Measurements from ENCODE around the gene IL21R. TPM values are rescaled to one million over a fixed set of nuclear protein-coding genes. Genes with fewer than 3 reads are reported as not detected.

The IL21R gene
- total and polyA plus RNA-seq, 10 of the 15 experiments (the other 5 are each of a cell fraction or from before 2014, with no cell fraction given) = 5.3 to 138 (median 82.5) TPM

GRCh38 chr16:27356794-27357193 lies 45.2 kb upstream of the IL21R start:
- no peaks in the 10 kb centered on the region for H3K27me3 ChIP-seq (replicated peaks in 1 of 2; ENCODE audit: control insufficient read depth in 2 of 2, insufficient read depth in 2 of 2, low read length in 1 of 2)
- no peaks in the 10 kb centered on the region; the same call in 2 of the 3 replicates for H3K9me3 ChIP-seq (replicated peaks; ENCODE audit: control insufficient read depth, insufficient read depth, low read length)
- H2AFZ ChIP-seq (ENCODE audit: control insufficient read depth, low read depth, low read length) = no peak overlapping the region
- ChIA-PET CTCF (interaction anchor here (1.1 to 3.7 kb wide), 4 partner anchors 9 to 178 kb away, joined by 3 to 35 read pairs (median 8); no protein-coding TSS in a partner anchor), POLR2A (interaction anchor here (1.5 kb wide), 1 partner anchor 9 kb away, joined by 8 read pairs; no protein-coding TSS in a partner anchor), RAD21 (ENCODE audit: unreplicated experiment) (interaction anchor here (0.6 to 2.6 kb wide), 6 partner anchors 11 to 177 kb away, joined by 3 to 7 read pairs (median 5); no protein-coding TSS in a partner anchor), SMC1A (ENCODE audit: uncharacterized antibody, unreplicated experiment) (interaction anchor here (0.8 to 1.8 kb wide), 5 partner anchors 12 to 178 kb away, joined by 3 to 4 read pairs (median 3); no protein-coding TSS in a partner anchor)
- H3K4me2 ChIP-seq (ENCODE audit: control insufficient read depth, insufficient read depth) = no peak overlapping the region
- DNase-seq (ENCODE audit: low read depth, low spot score) = no peak
- H3K9ac ChIP-seq (ENCODE audit: control insufficient read depth, insufficient read depth, low read length) = no peak overlapping the region
- no peak for ATAC-seq
- no peaks in the 10 kb centered on the region for H3K4me1 ChIP-seq (ENCODE audit: control insufficient read depth, insufficient read depth, low read length)
- no TSS peak for BruUV-seq (replicated peaks)
- in situ Hi-C loops (cut with MboI) = loop anchor here (25.0 kb wide), 1 partner anchor 1519 kb away; no protein-coding TSS in a partner anchor
- H3K27ac ChIP-seq (ENCODE audit: control insufficient read depth, insufficient read depth) = no peak overlapping the region
- 96% methylated on average over 4 of the region's 4 CpGs for WGBS (ENCODE audit: insufficient coverage, insufficient replicate concordance, low lambda C conversion rate, missing lambda C conversion rate)
- no peak for FAIRE-seq
- H3K4me3 ChIP-seq = no peak overlapping the region
- intact Hi-C loops (cut with micrococcal nuclease; ENCODE audit: unreplicated experiment) = no loop called here
- H3K36me3 ChIP-seq (ENCODE audit: control insufficient read depth in 2 of 2, insufficient read depth in 2 of 2, low read length in 1 of 2) = peaks cover 6 to 37% of the 10 kb centered on the region in 2 experiments; a peak in 3 of 4 replicates
- no peaks in the 10 kb centered on the region for H3K79me2 ChIP-seq (ENCODE audit: control insufficient read depth, insufficient read depth, low read length)
- no peaks in the 10 kb centered on the region for H4K20me1 ChIP-seq (ENCODE audit: control insufficient read depth, insufficient read depth)
- TF ChIP-seq BMI1 (IDR thresholded peaks at IDR 0.05; ENCODE audit: borderline replicate concordance) (no peak), KAT2A (conservative IDR thresholded peaks at IDR 0.05; ENCODE audit: control insufficient read depth, low read depth, low read length) (no peak), ZZZ3 (IDR thresholded peaks at IDR 0.05; ENCODE audit: control insufficient read depth, insufficient read length, low read depth) (no peak), POU2F2 (IDR thresholded peaks at IDR 0.05; ENCODE audit: borderline replicate concordance, low read depth, low read length) (no peak), IRF4 (IDR thresholded peaks at IDR 0.05; ENCODE audit: low read depth, low read length) (no peak), SUZ12 (IDR thresholded peaks at IDR 0.05; ENCODE audit: unreplicated experiment) (no peak), KLF5 (IDR thresholded peaks at IDR 0.05; ENCODE audit: partially characterized antibody) (no peak), YY1 (IDR thresholded peaks at IDR 0.05; ENCODE audit: low read depth, low read length) (no peak), NR2F1 (conservative IDR thresholded peaks at IDR 0.05) (no peak), RAD51 (IDR thresholded peaks at IDR 0.05) (no peak), NBN (IDR thresholded peaks at IDR 0.05) (no peak), EZH2 (IDR thresholded peaks at IDR 0.05; ENCODE audit: borderline replicate concordance, control insufficient read depth, low read depth, low read length) (no peak)
- TF ChIP-seq, protein P1, sequence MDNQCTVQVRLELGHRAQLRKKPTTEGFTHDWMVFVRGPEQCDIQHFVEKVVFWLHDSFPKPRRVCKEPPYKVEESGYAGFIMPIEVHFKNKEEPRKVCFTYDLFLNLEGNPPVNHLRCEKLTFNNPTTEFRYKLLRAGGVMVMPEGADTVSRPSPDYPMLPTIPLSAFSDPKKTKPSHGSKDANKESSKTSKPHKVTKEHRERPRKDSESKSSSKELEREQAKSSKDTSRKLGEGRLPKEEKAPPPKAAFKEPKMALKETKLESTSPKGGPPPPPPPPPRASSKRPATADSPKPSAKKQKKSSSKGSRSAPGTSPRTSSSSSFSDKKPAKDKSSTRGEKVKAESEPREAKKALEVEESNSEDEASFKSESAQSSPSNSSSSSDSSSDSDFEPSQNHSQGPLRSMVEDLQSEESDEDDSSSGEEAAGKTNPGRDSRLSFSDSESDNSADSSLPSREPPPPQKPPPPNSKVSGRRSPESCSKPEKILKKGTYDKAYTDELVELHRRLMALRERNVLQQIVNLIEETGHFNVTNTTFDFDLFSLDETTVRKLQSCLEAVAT (IDR thresholded peaks at IDR 0.05) = no peak
- TF ChIP-seq, protein P2, sequence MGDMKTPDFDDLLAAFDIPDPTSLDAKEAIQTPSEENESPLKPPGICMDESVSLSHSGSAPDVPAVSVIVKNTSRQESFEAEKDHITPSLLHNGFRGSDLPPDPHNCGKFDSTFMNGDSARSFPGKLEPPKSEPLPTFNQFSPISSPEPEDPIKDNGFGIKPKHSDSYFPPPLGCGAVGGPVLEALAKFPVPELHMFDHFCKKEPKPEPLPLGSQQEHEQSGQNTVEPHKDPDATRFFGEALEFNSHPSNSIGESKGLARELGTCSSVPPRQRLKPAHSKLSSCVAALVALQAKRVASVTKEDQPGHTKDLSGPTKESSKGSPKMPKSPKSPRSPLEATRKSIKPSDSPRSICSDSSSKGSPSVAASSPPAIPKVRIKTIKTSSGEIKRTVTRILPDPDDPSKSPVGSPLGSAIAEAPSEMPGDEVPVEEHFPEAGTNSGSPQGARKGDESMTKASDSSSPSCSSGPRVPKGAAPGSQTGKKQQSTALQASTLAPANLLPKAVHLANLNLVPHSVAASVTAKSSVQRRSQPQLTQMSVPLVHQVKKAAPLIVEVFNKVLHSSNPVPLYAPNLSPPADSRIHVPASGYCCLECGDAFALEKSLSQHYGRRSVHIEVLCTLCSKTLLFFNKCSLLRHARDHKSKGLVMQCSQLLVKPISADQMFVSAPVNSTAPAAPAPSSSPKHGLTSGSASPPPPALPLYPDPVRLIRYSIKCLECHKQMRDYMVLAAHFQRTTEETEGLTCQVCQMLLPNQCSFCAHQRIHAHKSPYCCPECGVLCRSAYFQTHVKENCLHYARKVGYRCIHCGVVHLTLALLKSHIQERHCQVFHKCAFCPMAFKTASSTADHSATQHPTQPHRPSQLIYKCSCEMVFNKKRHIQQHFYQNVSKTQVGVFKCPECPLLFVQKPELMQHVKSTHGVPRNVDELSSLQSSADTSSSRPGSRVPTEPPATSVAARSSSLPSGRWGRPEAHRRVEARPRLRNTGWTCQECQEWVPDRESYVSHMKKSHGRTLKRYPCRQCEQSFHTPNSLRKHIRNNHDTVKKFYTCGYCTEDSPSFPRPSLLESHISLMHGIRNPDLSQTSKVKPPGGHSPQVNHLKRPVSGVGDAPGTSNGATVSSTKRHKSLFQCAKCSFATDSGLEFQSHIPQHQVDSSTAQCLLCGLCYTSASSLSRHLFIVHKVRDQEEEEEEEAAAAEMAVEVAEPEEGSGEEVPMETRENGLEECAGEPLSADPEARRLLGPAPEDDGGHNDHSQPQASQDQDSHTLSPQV (IDR thresholded peaks at IDR 0.05) = no peak
- TF ChIP-seq, protein P3, sequence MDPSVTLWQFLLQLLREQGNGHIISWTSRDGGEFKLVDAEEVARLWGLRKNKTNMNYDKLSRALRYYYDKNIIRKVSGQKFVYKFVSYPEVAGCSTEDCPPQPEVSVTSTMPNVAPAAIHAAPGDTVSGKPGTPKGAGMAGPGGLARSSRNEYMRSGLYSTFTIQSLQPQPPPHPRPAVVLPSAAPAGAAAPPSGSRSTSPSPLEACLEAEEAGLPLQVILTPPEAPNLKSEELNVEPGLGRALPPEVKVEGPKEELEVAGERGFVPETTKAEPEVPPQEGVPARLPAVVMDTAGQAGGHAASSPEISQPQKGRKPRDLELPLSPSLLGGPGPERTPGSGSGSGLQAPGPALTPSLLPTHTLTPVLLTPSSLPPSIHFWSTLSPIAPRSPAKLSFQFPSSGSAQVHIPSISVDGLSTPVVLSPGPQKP (IDR thresholded peaks at IDR 0.05; ENCODE audit: low read depth, low read length) = no peak
